Measurements from ENCODE around the gene ST3GAL4.

- TF ChIP-seq CTCF (conservative IDR thresholded peaks at IDR 0.05; ENCODE audit: low read length): no peak
- no peak for TF ChIP-seq EZH2phosphoT487 (IDR thresholded peaks at IDR 0.05; ENCODE audit: borderline replicate concordance)
Observed at GRCh38 chr11:126436209-126436755, 80.8 kb downstream of the ST3GAL4 start.
